ENCODE data around the gene GRAMD2A.

Gene GRAMD2A

GRCh38 chr15:72217216-72217615 lies 19.6 kb upstream of the GRAMD2A start:
- DNase-seq (ENCODE audit: low read depth, low spot score): no peak

- no peak for DNase-seq (ENCODE audit: low read depth, low spot score)
Measured at GRCh38 chr15:72216079-72216478, 18.5 kb upstream of the GRAMD2A start.

- DNase-seq (ENCODE audit: low read depth, low spot score): no peak
Measured at GRCh38 chr15:72207558-72208085, 10.0 kb upstream of the GRAMD2A start.

GRCh38 chr15:72206677-72207000 lies 9.1 kb upstream of the GRAMD2A start:
- no peak for DNase-seq (ENCODE audit: low read depth, low spot score)

DNA sequence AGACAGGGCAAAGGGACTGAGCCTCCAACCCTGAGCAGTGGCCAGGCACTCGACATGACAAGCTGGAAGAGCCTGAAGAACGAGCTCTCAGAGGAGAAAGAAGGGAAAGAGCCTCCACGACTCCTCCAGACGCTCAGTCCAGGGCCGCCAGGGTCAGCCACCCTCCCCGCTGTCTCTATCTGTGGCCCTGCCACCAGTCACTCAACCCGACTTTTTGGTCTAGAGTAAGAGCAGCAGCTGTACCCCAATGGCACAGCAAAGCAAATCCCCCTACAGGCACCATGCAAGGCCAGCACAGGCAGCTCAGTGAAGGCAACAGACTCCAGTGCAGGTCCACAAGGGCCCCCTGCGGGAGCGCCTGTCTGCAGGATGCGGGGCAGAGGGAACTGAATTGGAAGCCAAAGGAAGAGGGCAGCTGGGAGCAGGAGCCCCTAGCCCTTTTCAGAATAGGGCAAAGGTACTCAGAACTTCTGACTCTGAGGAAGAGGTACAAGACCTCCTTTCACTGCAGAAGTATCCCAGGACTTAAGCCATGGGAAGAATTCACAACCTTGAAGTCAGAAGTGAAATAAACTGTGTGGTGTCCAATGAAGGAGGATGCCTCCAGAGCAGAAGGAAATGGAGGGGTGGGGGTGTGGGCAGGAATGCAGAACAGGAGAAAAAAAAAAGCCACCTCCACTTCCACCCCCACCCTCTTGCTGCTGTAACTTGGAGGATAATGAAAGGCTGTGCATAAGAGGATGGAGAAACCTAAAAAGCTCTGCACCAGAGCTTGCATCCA lies 8.5 kb upstream of the GRAMD2A start:
- no peak for DNase-seq (ENCODE audit: low read depth, low spot score)

DNA sequence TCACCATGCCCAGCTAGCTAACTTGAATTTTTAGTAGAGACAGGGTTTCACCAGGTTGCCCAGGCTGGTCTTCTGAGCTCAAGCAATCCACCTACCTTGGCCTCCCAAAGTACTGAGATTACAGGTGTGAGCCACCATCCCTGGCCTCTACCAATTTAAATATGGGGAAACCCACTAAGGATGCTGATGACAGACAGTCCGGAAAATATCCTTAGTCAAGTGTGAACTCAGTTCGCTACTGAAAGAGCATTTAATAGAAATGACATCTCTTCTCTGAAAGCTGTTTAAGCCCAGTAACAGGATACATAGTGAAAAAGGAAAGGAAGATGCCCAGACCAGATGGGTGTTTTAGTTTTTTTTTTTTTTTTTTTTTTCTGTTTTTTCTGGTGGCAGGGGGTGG lies 7.7 kb upstream of the GRAMD2A start:
- DNase-seq (ENCODE audit: low read depth, low spot score): no peak

- no peak for DNase-seq (ENCODE audit: low read depth, low spot score)
Measured at GRCh38 chr15:72203507-72203837, 5.9 kb upstream of the GRAMD2A start.

DNA sequence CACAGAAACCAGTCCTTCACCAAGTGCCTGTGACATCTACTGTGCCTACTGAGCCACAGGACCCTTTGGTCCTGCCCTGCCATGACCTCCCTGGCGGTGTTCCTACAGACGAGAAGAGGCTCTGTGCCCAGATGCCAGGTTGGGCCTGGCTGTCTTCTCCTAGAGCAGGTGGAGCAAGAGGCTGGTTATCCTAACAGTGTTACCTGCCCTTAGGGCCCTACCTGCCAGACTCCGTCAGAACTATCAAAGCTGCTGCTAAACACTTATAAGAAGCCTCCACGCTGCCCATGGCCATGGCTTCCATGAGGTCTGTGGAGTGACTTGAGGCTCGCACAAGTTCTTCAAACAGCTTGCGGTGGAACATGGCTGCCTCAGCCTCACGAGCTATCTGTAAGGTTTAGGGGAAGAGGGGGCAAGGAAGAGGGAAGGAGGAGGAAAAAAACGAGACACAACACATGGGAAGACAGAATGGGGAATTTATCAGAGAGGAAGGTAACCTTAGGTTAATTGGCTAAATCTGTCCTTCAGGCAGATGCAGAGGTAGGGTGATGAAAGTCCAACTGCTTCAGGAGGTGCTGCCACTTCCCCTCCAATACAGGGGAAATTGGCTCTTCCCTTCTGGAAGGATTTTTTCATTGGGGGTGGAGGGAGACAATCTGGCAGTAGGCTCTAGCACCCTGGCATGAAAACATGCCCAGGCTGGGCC lies 5.4 kb upstream of the GRAMD2A start:
- no peak for DNase-seq (ENCODE audit: low read depth, low spot score)

- no peak for DNase-seq (ENCODE audit: low read depth, low spot score)
Measured at GRCh38 chr15:72202302-72202701, 4.7 kb upstream of the GRAMD2A start.

- no peak for DNase-seq (ENCODE audit: low read depth, low spot score)
Measured at GRCh38 chr15:72201391-72201921, 3.9 kb upstream of the GRAMD2A start.

GRCh38 chr15:72200395-72201237 lies 3.0 kb upstream of the GRAMD2A start:
- no peak for DNase-seq (ENCODE audit: low read depth, low spot score)

DNA sequence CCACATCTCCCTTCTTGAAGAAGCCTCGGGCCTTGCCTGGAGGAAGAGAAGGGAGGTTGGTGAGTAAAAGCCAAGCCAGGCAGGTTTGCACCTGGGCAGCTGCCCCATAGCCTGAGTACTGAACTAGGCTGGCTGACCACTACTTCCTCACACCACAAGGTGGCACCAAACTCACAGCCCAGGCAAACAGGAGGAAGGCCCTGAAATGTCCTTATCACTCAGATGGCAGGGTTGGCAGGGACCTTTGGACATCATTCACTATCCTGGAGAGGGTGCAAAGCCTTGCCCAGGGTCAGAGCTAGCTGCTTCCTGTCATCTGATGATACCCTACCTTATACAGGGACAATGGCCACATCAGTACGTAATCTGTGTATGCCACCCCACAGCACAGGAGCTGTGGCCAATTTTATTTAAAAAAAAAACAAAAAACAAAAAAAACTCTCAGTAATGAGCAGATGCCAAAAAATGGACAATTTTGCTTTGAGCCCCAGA lies 2.2 kb upstream of the GRAMD2A start:
- DNase-seq (ENCODE audit: low read depth, low spot score): no peak

- no peak for DNase-seq (ENCODE audit: low read depth, low spot score)
Measured at GRCh38 chr15:72199205-72199515, 1.6 kb upstream of the GRAMD2A start.

DNA sequence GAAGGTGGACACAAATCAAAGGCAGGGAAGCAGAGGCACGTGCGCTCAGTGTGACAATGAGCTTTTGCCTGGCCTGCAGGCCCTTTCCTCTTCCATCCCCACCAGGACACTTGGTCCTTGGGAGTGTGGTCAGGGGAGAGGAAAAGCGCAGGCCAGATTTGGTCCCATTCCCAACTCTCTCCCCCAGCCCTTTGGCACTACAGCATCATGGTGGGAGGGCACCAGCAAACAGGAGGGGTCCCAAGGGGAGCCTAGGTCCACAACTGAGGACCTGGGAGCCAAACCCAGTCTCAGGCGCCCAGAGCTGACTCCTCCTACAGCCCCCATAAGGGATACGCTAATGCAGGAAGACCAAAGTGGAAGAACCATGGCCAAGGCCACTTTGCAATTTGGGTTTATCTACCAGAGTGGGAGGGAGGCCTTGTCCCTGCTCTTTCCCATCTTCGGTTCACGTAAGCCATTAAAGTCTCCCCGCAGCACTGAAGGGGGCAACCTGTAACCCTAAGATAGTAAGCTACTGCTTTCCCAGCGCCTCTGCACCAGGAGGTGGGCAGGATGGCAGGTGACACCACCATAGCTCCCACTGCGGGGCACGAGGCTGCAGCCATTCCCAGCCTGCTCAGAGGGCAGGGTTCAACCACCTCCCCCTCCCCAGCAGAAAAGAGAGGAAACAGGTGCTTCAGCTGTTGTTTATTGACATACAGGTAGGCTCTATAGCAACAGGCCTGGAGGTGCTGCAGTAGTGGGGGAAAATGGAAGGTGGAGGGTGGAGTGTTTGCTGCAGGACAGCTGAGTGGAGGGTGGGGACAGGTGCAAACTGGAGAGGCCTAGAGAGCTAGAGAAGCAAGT lies 993 bp upstream of the GRAMD2A start:
- DNase-seq (ENCODE audit: low read depth, low spot score): no peak

DNA sequence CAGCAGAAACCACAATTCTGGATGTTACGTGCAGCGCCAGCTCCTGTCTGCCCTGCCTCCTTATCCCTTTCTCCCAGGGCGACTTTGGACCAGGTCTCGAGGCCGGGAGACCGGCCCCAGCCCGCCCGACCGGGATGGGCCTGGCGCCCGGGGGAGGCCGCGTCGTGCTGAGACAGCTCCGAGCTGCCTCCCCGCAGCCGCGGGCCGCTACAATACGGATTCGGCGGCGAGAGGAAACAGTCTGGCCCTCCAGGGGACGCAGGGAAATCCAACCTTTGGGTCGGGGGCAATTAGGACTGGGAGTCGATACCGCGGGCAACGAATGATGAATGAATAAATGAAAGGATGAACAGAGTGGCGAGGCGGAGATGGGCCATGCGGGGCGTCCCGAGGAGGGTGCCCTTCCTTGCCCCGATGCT lies 537 bp downstream of the GRAMD2A start:
- no peak for DNase-seq (ENCODE audit: low read depth, low spot score)

DNA sequence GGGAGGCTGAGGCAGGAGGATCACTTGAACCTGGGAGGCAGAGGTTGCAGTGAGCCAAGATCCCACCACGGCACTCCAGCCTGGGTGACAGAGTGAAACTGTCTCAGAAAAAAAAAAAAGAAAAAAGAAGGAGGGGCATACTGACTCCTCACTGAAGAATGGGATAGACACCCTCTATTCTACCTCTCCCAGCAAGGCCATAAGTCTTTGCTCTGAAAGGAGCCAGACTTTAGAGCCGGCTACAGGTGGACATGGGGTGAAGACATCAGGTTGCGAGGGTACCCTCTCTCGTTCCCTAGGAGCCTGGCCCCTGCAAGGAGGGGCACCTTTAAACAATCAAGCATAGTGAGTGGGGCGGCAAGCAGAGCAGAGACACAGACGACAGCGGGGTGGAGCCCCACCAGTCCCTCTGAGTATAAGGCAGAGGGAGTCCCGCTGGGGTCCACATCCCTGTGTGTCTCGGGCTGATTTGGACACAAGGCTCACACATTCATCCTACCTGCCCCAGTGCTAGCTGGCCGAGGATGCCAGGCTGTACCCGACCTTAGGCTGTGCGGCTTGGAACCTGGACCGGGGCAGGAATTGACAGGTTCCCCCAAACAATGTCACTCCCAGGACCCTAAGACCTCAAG lies 1.1 kb downstream of the GRAMD2A start:
- no peak for DNase-seq (ENCODE audit: low read depth, low spot score)

GRCh38 chr15:72195101-72195511 lies 2.5 kb downstream of the GRAMD2A start:
- DNase-seq (ENCODE audit: low read depth, low spot score): no peak

DNA sequence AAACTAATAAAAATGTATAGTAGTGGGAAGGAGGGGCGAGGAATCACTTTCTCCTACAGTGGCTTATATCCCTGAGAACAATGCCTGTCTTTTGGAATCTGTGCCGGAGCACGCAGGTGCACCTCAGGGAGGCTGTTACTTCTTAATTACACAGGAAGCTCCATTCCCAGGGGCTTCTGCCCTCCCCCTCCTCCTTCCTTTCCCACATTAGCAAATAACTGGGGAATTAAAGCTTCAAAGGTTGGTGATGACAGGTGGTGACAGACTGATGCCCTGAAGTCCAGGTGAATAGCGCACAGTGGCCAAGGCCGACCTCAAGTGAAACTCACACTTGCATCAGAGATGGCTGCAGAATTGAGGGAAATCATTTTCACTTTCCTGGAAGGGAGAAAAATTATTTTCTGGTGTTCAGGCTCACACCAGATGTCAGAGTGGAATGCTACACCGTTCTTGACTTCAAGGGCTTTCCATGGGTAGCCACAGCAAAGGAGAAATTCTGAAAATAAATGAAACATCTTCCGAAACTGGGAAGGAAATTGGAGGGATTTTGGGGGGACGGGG lies 3.7 kb downstream of the GRAMD2A start:
- DNase-seq (ENCODE audit: low read depth, low spot score): no peak

GRCh38 chr15:72192416-72192815 lies 5.2 kb downstream of the GRAMD2A start:
- no peak for DNase-seq (ENCODE audit: low read depth, low spot score)

GRCh38 chr15:72189250-72189902 lies 8.2 kb downstream of the GRAMD2A start:
- DNase-seq (ENCODE audit: low read depth, low spot score): no peak

Data from brain pericyte (primary cell).